ENCODE measurements around the gene UBFD1. TPM values are rescaled to one million over a fixed set of nuclear protein-coding genes. Genes with fewer than 3 reads are reported as not detected.

Gene UBFD1
- polyA plus RNA-seq, 2 of the 4 experiments (the other 2 are of a cell fraction) = 60.0 to 78.0 TPM

DNA sequence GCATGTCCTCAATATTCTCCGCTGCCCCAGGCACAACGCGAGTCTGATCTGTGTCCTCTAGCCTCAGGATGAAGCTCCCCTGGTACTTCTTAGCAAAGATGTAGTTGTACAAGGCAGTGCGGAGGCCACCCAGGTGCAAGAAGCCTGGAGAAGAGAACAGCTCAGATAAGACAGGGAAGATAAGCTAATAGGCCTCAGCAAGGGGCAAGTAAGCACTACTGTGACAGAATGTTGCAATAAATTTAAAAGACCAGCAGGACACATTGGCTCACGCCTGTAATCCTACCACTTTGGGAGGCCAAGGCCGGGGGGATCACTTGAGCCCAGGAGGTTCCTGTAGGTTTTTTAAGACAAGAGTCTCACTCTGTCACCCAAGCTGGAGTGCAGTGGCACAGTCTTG is 5.4 kb upstream of the UBFD1 start:
- H3K4me2 ChIP-seq = no peak overlapping the region
- FAIRE-seq (no peak), DNase-seq (ENCODE audit: low read depth in 1 of 2, low spot score in 1 of 2) (no peak), ATAC-seq (no peak)
- H3K9me3 ChIP-seq = no peaks in the 10 kb centered on the region
- H3K4me3 ChIP-seq = no peak overlapping the region
- 80% methylated on average over 6 of the region's 6 CpGs for WGBS (ENCODE audit: missing lambda C conversion rate)
- POLR2A ChIA-PET = no interaction called here
- no peak for TF ChIP-seq FOSB (CRISPR knock-in tag; IDR thresholded peaks at IDR 0.05)
- no peak for TF ChIP-seq EP300 (IDR thresholded peaks at IDR 0.05)
- no peak for TF ChIP-seq NR3C1 (IDR thresholded peaks at IDR 0.05)
- no peak for TF ChIP-seq RCOR1 (IDR thresholded peaks at IDR 0.05; ENCODE audit: low read depth, low read length)
- TF ChIP-seq, protein P1, sequence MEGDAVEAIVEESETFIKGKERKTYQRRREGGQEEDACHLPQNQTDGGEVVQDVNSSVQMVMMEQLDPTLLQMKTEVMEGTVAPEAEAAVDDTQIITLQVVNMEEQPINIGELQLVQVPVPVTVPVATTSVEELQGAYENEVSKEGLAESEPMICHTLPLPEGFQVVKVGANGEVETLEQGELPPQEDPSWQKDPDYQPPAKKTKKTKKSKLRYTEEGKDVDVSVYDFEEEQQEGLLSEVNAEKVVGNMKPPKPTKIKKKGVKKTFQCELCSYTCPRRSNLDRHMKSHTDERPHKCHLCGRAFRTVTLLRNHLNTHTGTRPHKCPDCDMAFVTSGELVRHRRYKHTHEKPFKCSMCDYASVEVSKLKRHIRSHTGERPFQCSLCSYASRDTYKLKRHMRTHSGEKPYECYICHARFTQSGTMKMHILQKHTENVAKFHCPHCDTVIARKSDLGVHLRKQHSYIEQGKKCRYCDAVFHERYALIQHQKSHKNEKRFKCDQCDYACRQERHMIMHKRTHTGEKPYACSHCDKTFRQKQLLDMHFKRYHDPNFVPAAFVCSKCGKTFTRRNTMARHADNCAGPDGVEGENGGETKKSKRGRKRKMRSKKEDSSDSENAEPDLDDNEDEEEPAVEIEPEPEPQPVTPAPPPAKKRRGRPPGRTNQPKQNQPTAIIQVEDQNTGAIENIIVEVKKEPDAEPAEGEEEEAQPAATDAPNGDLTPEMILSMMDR (IDR thresholded peaks at IDR 0.05) = no peak
- TF ChIP-seq MYC (IDR thresholded peaks at IDR 0.05; ENCODE audit: borderline replicate concordance, low read length) = no peak
- no peak for TF ChIP-seq JUNB (IDR thresholded peaks at IDR 0.05)
- TF ChIP-seq TFCP2L1 (CRISPR knock-in tag; IDR thresholded peaks at IDR 0.05) = no peak
- TF ChIP-seq EHMT2 (IDR thresholded peaks at IDR 0.05; ENCODE audit: low read depth) = no peak
- TF ChIP-seq ESRRA (IDR thresholded peaks at IDR 0.05; ENCODE audit: borderline replicate concordance, low read length) = no peak
- no peak for TF ChIP-seq ZC3H11A (IDR thresholded peaks at IDR 0.05)
- no peak for TF ChIP-seq NFE2L2 (conservative IDR thresholded peaks at IDR 0.05; ENCODE audit: low read length)
- TF ChIP-seq TP53 (CRISPR knock-in tag; IDR thresholded peaks at IDR 0.05) = no peak
- H3K27ac ChIP-seq = no peak overlapping the region
- H3K4me1 ChIP-seq = peaks cover 11% of the 10 kb centered on the region
- CTCF ChIA-PET = interaction anchor here (1.6 kb wide), 1 partner anchor 22 kb away, joined by 3 read pairs; no protein-coding TSS in a partner anchor

DNA sequence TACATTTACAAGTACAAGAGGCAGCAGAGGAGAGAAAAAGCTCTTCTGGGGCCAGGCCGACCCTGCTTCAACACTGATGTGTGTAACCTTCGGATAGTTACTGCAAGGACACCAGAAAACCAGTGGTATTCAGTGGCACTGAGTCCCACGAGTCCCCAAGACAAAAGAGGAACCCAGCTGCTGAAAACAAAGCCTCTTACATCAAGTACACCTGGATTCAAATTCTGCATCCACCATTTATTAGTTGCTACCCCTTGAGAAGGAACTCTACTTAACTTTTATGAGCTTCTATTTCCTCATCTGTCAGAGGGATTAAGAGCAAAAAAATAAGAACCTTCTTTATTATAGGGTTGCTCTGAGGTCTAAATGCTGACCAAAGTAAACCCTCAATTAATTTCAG is 3.0 kb upstream of the UBFD1 start:
- CTCF ChIA-PET = interaction anchor here (0.5 to 1.5 kb wide), 4 partner anchors 14 to 28 kb away, joined by 3 to 6 read pairs (median 4); no protein-coding TSS in a partner anchor

DNA sequence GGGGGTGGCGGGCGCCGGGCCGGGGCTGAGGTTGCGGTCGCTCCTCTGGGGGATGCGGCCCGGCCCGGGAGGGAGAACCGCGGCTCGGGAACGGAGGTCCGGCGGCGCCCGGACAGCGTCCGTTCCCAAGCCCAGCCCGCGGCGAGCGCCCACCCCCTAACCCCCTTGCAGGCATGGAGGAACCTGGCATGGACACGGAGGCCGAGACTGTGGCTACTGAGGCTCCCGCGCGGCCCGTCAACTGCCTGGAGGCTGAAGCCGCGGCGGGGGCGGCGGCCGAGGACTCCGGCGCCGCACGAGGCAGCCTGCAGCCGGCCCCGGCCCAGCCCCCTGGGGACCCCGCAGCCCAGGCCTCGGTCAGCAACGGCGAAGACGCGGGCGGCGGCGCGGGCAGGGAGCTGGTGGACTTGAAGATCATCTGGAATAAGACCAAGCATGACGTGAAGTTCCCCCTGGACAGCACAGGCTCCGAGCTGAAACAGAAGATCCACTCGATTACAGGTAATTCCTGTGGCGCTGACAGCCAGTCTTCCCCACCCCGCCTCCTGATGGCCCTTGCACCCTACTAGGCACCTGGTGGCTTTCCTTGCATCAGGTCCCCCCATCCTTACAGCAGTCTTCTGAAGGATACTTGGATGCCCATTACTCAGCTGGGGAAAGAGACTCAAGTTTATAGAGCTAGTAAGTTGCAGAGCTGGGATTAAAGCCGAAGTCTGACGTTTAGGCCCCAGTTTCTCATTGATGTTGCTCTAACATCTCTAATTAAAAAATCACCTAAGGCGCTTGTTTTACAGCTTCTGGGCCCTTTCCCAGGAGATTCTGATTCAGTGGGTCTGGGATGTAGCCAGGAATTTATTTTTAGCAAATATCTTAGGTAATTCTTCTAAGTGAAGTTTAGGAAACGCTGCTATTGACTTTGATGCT is 514 bp downstream of the UBFD1 start:
- ATAC-seq = peak; percentile 39 to 60; a peak in 5 of 6 replicates
- FAIRE-seq = no peak
- Histone ChIP-seq H3K9me3 (no peaks in the 10 kb centered on the region), H3K4me2 (peak overlapping the region; percentile 91), H3K27ac (peak overlapping the region; percentile 86 to 95), H3K4me3 (peak overlapping the region; percentile 88), H3K4me1 (peaks cover 24% of the 10 kb centered on the region)
- DNase-seq (ENCODE audit: low read depth in 1 of 2, low spot score in 1 of 2) = no peak
- ChIA-PET POLR2A (interaction anchor here (0.5 to 1.2 kb wide), 9 partner anchors 11 to 408 kb away, joined by 3 to 12 read pairs (median 4); partner anchors contain the start of gene GGA2), CTCF (interaction anchor here (0.6 to 2.5 kb wide), 21 partner anchors 8 to 578 kb away, joined by 3 to 20 read pairs (median 4); partner anchors contain the start of genes COG7 and GGA2)
- WGBS (ENCODE audit: missing lambda C conversion rate) = 7% methylated on average over 16 of the region's 60 CpGs
- TF ChIP-seq BHLHE40 (IDR thresholded peaks at IDR 0.05; ENCODE audit: low read depth, low read length) = no peak
- TF ChIP-seq NFE2L2 (conservative IDR thresholded peaks at IDR 0.05; ENCODE audit: low read length) = no peak
- peak; percentile 70; the same call in 1 of the 2 replicates for TF ChIP-seq KDM5A (IDR thresholded peaks at IDR 0.05)
- TF ChIP-seq, protein P2, sequence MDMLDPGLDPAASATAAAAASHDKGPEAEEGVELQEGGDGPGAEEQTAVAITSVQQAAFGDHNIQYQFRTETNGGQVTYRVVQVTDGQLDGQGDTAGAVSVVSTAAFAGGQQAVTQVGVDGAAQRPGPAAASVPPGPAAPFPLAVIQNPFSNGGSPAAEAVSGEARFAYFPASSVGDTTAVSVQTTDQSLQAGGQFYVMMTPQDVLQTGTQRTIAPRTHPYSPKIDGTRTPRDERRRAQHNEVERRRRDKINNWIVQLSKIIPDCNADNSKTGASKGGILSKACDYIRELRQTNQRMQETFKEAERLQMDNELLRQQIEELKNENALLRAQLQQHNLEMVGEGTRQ (IDR thresholded peaks at IDR 0.05) = no peak
- TF ChIP-seq FOSB (CRISPR knock-in tag; IDR thresholded peaks at IDR 0.05) = no peak
- peak; percentile 77; the same call in 1 of the 2 replicates for TF ChIP-seq PHF8 (IDR thresholded peaks at IDR 0.05; ENCODE audit: borderline replicate concordance, low read depth)
- no peak for TF ChIP-seq ZC3H11A (IDR thresholded peaks at IDR 0.05)
- no peak for TF ChIP-seq FOXS1 (CRISPR knock-in tag; IDR thresholded peaks at IDR 0.05)
- no peak for TF ChIP-seq RAD21 (conservative IDR thresholded peaks at IDR 0.05 in 1 of 2, IDR thresholded peaks at IDR 0.05 in 1 of 2)
- TF ChIP-seq, protein P3, sequence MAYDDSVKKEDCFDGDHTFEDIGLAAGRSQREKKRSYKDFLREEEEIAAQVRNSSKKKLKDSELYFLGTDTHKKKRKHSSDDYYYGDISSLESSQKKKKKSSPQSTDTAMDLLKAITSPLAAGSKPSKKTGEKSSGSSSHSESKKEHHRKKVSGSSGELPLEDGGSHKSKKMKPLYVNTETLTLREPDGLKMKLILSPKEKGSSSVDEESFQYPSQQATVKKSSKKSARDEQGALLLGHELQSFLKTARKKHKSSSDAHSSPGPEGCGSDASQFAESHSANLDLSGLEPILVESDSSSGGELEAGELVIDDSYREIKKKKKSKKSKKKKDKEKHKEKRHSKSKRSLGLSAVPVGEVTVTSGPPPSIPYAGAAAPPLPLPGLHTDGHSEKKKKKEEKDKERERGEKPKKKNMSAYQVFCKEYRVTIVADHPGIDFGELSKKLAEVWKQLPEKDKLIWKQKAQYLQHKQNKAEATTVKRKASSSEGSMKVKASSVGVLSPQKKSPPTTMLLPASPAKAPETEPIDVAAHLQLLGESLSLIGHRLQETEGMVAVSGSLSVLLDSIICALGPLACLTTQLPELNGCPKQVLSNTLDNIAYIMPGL (CRISPR knock-in tag; IDR thresholded peaks at IDR 0.05; ENCODE audit: borderline replicate concordance) = no peak
- no peak for TF ChIP-seq SREBF2 (IDR thresholded peaks at IDR 0.05)

More for the DNA sequence above, 3.0 kb upstream of the UBFD1 start:
- ATAC-seq (no peak), DNase-seq (ENCODE audit: low read depth in 1 of 2, low spot score in 1 of 2) (no peak), FAIRE-seq (no peak)
- H3K4me1 ChIP-seq = peaks cover 21% of the 10 kb centered on the region
- H3K27ac ChIP-seq = no peak overlapping the region
- H3K4me2 ChIP-seq = no peak overlapping the region
- H3K9me3 ChIP-seq = no peaks in the 10 kb centered on the region
- no peak overlapping the region for H3K4me3 ChIP-seq
- WGBS (ENCODE audit: missing lambda C conversion rate) = 100% methylated on average over 3 of the region's 3 CpGs
- TF ChIP-seq EHF (CRISPR knock-in tag; IDR thresholded peaks at IDR 0.05) (no peak), RAD21 (conservative IDR thresholded peaks at IDR 0.05 in 1 of 2, IDR thresholded peaks at IDR 0.05 in 1 of 2) (no peak), SMC3 (IDR thresholded peaks at IDR 0.05) (no peak), HEYL (CRISPR knock-in tag; IDR thresholded peaks at IDR 0.05) (no peak), CBX2 (IDR thresholded peaks at IDR 0.05; ENCODE audit: borderline replicate concordance, low read depth) (no peak), CBX8 (IDR thresholded peaks at IDR 0.05) (no peak), EHMT2 (IDR thresholded peaks at IDR 0.05; ENCODE audit: low read depth) (no peak)
- TF ChIP-seq, protein P4, sequence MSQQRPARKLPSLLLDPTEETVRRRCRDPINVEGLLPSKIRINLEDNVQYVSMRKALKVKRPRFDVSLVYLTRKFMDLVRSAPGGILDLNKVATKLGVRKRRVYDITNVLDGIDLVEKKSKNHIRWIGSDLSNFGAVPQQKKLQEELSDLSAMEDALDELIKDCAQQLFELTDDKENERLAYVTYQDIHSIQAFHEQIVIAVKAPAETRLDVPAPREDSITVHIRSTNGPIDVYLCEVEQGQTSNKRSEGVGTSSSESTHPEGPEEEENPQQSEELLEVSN (IDR thresholded peaks at IDR 0.05; ENCODE audit: borderline replicate concordance, low read depth) = no peak
- TF ChIP-seq, protein P5, sequence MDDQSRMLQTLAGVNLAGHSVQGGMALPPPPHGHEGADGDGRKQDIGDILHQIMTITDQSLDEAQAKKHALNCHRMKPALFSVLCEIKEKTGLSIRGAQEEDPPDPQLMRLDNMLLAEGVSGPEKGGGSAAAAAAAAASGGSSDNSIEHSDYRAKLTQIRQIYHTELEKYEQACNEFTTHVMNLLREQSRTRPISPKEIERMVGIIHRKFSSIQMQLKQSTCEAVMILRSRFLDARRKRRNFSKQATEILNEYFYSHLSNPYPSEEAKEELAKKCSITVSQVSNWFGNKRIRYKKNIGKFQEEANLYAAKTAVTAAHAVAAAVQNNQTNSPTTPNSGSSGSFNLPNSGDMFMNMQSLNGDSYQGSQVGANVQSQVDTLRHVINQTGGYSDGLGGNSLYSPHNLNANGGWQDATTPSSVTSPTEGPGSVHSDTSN (IDR thresholded peaks at IDR 0.05) = no peak
- POLR2A ChIA-PET = interaction anchor here (0.9 kb wide), 1 partner anchor 14 kb away, joined by 3 read pairs; no protein-coding TSS in a partner anchor

All from A549 (cell line).